Colonic mucosa (tissue), 4 donors: ENCODE results near the gene CDKN1A. TPM values are rescaled to one million over a fixed set of nuclear protein-coding genes. Genes with fewer than 3 reads are reported as not detected.

Experiments
- DNase-seq: peaks from one replicate; pipeline ENCODE4 v3.0.0-alpha.2; 2020
- H3K27ac ChIP-seq: fragments of 200-600 bp; one replicate; pipeline ENCODE4 v1.8.0; 2021
- H3K27me3 ChIP-seq: fragments of 200-600 bp; one replicate; pipeline ENCODE4 v1.8.0; 2021
- H3K36me3 ChIP-seq: fragments of 200-600 bp; one replicate; pipeline ENCODE4 v1.8.0; 2021
- H3K4me1 ChIP-seq: fragments of 200-600 bp; one replicate; pipeline ENCODE4 v1.8.0; 2021; ENCODE audit warnings: mild to moderate bottlenecking
- H3K4me3 ChIP-seq: fragments of 200-600 bp; one replicate; pipeline ENCODE4 v1.8.0; 2021
- H3K9ac ChIP-seq, 2 donors: one replicate each; pipeline ENCODE4 v1.7.0; 2013; ENCODE audit warnings: control low read depth in 2 of 2, low read depth in 2 of 2, low read length in 2 of 2
- H3K9me3 ChIP-seq: fragments of 200-600 bp; one replicate; pipeline ENCODE4 v1.8.0; 2021
- intact Hi-C: fragments of 100-400 bp; cut with DNase I; formaldehyde crosslinking; loops from one replicate; pipeline ENCODE4 v1.14.1; 2022
- total RNA-seq, 2 donors: library from RNA; stranded (reverse); fragmentation: NEBNext Ultra II Directional in 1 of 2; extraction: Animal tissue kit (Norgen Biotek cat#: 25700) in 1 of 2; gene quantifications; one replicate each; pipeline ENCODE4 v1.2.1, GENCODE V29; 2021
- TF ChIP-seq, protein P1 (sequence below): fragments of 200-600 bp; IDR thresholded peaks from one replicate; pipeline ENCODE4 v1.8.0; 2022; ENCODE audit warnings: antibody characterized with exemption, mild to moderate bottlenecking
- donor health status: healthy.
- donor health status: DM: no; HTN: no; CAD: no.
- donor health status: DM: no; HTN: no; CAD: no.

The CDKN1A gene
- total RNA-seq, 2 donors from 2014 or later, result 157 to 286 TPM

DNA sequence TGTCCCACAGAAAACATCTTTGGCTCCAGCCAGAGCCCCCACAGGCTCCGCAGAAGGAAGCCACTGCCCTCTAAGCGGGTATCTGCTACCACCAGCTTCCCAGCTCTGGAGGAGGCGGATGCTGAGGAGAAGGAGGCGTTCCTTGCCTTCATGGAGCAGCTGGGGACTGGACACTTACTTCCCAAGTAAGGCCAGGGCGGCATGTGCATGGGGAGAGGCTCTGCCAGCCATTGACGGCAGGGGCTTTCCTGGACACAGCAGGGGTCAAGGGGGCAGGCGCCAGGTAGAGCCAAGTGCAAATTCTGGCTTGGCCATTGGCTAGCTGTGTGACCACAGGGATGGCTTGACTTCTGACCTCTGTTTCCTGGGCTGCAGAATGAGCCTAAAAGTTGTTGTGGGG, 37.0 kb downstream of the CDKN1A start:
- TF ChIP-seq, protein P1, sequence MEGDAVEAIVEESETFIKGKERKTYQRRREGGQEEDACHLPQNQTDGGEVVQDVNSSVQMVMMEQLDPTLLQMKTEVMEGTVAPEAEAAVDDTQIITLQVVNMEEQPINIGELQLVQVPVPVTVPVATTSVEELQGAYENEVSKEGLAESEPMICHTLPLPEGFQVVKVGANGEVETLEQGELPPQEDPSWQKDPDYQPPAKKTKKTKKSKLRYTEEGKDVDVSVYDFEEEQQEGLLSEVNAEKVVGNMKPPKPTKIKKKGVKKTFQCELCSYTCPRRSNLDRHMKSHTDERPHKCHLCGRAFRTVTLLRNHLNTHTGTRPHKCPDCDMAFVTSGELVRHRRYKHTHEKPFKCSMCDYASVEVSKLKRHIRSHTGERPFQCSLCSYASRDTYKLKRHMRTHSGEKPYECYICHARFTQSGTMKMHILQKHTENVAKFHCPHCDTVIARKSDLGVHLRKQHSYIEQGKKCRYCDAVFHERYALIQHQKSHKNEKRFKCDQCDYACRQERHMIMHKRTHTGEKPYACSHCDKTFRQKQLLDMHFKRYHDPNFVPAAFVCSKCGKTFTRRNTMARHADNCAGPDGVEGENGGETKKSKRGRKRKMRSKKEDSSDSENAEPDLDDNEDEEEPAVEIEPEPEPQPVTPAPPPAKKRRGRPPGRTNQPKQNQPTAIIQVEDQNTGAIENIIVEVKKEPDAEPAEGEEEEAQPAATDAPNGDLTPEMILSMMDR, result no peak
- Histone ChIP-seq H3K9me3 (no peaks in the 10 kb centered on the region), H3K4me3 (no peak overlapping the region), H3K9ac (no peak overlapping the region), H3K27me3 (no peaks in the 10 kb centered on the region), H3K27ac (no peak overlapping the region), H3K4me1 (no peaks in the 10 kb centered on the region), H3K36me3 (no peaks in the 10 kb centered on the region)
- no peak for DNase-seq
- intact Hi-C loops, result no loop called here

DNA sequence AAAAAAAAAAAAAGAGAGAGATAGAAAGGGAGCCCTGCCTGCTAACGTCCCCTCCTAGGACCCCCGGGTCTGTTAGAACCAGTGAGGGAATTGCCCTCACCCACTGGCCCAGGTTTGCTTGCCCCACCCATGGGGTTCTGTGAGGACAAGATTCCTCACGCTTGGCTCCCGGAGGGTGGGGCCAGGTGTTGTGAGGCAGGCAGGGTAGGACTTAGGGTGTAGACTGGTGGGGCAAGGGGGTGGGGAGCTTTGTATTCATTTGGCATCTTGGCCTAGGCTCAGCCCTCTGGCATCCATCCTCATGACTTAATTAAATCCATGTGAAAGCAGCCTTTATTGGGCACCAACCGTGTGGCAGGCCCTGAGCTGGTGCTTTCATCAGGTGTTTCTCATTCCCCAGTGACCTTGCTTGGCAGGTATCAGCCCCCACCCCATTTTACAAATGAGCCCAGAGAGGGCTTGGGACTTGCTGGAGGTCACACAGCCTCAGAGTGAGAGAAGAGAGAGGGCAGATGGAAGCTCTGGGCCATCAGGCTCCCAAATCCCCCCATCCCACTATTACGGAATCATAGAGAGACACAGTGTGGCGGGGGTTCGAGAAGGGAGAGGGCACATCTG, 38.1 kb downstream of the CDKN1A start:
- intact Hi-C loops, result no loop called here

DNA sequence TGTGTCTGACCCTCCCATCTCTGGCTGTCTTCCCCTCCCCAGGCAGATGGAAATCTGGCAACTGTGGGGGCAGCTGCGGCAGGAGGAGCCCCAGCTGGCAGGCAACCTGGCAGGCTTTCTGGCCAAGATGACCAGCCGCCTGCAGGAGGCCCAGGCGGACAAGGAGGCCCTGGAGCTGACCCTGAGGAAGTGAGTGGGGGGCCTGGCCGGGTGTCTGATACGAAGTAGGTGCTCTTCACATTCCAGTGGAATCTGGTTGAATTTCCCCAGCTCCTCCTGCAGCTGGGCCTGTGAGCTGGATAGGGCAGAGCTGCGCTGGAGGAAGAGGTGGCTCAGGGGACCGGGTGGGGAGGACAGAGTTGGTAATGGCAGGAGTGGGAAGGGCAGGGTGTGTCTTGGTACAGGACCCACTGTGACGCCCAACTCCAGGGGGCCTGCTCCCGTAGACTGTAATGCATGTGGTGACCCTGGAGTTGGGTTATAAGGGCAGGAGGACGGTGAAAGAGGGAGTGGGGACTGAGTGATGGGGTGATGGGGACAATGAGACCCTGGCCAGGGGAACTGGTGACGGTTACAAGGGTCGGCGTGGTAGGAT, 38.8 kb downstream of the CDKN1A start:
- Histone ChIP-seq H3K9me3 (no peaks in the 10 kb centered on the region), H3K4me3 (no peak overlapping the region), H3K27me3 (no peaks in the 10 kb centered on the region), H3K36me3 (no peaks in the 10 kb centered on the region), H3K27ac (no peak overlapping the region), H3K9ac (no peak overlapping the region), H3K4me1 (no peaks in the 10 kb centered on the region)
- intact Hi-C loops, result no loop called here
- DNase-seq, result no peak
- TF ChIP-seq, protein P1, result no peak

More for the DNA sequence above, 38.1 kb downstream of the CDKN1A start:
- H3K36me3 ChIP-seq, result no peaks in the 10 kb centered on the region
- peak; percentile 71 for DNase-seq
- H3K9me3 ChIP-seq, result no peaks in the 10 kb centered on the region
- no peak overlapping the region for H3K27ac ChIP-seq
- no peak overlapping the region for H3K4me3 ChIP-seq
- H3K4me1 ChIP-seq, result no peaks in the 10 kb centered on the region
- H3K27me3 ChIP-seq, result no peaks in the 10 kb centered on the region
- TF ChIP-seq, protein P1, result no peak
- no peak overlapping the region for H3K9ac ChIP-seq

DNA sequence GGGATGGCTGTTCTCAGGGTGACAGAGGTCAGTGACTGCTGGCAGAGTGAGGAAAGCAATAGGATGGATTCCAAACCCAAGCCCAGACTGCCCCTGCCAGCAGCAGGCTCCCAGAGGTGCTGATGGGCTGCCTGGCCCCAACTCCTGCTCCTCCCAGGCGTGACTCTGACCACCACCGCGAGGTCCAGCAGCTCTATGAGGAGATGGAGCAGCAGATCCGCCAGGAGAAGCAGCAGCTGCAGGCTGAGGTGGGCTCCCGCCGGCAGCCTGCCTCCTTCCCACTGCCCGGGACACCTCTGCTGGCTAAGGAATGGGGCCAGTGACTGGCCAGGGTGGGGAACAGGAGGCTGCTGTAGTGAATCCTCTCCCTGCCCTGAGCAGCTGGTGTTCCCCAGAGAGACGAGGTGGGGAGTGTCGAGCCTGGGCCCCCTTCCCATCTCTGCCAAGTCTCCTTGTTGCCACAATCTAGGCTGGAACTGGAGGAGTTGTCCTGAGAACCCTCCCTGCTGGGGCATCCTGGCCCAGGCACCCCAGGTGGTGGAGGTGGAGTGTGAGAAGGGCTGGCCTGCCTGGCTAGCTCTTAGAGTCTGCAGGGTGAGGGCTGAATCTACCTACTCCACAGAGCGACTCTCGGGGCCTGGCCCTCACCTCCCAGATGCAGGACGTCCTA, 39.5 kb downstream of the CDKN1A start:
- Histone ChIP-seq H3K27ac (no peak overlapping the region), H3K9ac (no peak overlapping the region), H3K9me3 (no peaks in the 10 kb centered on the region), H3K4me1 (no peaks in the 10 kb centered on the region), H3K4me3 (no peak overlapping the region), H3K27me3 (no peaks in the 10 kb centered on the region), H3K36me3 (no peaks in the 10 kb centered on the region)
- intact Hi-C loops, result no loop called here
- TF ChIP-seq, protein P1, result no peak
- no peak for DNase-seq

DNA sequence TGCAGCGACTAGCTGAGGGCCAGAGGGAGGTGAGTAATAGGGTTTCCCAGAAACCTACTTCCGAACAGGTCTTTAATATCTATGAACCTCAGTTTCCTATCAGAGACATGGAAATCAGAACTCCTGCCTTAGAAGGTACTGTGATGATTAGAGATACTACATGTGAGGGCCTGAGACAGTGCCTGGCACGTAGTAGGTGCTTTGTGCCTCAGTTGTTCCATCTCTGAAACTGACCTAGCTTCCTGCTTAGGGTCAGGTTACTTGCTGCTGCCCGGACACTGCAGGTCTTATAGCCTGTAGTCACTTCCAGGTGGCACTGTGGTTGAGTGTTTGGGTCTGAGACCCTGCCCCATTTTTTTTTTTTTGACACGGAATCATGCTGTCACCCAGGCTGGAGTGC, 40.0 kb downstream of the CDKN1A start:
- DNase-seq, result no peak
- Histone ChIP-seq H3K4me1 (no peaks in the 10 kb centered on the region), H3K36me3 (no peaks in the 10 kb centered on the region), H3K9ac (no peak overlapping the region), H3K4me3 (no peak overlapping the region), H3K9me3 (no peaks in the 10 kb centered on the region), H3K27me3 (no peaks in the 10 kb centered on the region), H3K27ac (no peak overlapping the region)
- intact Hi-C loops, result no loop called here
- TF ChIP-seq, protein P1, result no peak
